ENCODE results near the gene RTEL1.

DNA sequence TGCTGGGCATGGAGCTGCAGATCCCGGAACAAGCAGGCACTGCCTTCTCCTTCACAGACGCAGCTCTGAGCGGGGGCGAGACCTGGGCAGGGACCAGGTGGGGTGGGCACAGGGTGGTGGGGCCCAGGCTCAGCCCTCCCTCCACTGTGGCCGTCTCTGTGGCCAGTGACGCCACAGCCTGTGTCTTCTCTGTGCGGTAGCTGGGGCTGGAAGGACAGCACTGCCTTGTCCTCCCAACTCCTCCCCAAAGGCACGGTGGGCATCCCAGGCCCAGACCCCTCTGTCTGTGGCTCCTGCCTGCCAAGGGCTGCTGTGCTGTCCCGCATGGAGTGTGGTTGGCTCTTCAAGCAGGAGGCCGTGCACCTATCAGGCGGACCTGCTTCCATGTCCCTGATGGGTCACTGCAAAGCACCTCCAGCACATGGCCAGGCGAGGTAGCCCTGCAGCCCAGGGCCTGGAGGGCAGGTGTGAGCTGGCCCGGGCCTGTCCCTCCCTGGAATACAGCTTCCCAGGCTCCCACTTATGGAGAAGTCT is 23.6 kb downstream of the RTEL1 start:
- TF ChIP-seq CTCF (IDR thresholded peaks at IDR 0.05) = no peak
- no peak for TF ChIP-seq POLR2AphosphoS5 (IDR thresholded peaks at IDR 0.05)
